H1 (cell line): Measurements from ENCODE around the gene ELOVL4. TPM values are rescaled to one million over a fixed set of nuclear protein-coding genes. Genes with fewer than 3 reads are reported as not detected.

Experiments
- polyA plus RNA-seq, 7 experiments: library from polyadenylated mRNA; depleted of rRNA in 3 of 7; stranded (reverse) in 5 of 7; unstranded in 2 of 7; fragments of >200 nt in 5 of 7; fragments of 200-250 nt in 2 of 7; gene quantifications; 1 replicate in 5 of 7; 2 replicates in 1 of 7; 4 replicates in 1 of 7; pipeline versions ENCODE4 v1.2.1 to v1.2.3, GENCODE V29; 2011 to 2013; ENCODE audit warnings: missing spikeins in 2 of 7, mixed read lengths in 2 of 7
- total RNA-seq: library from RNA; stranded (reverse); fragmentation: NEBNext Ultra II Directional; extraction: Animal tissue kit (Norgen Biotek cat#: 25700); gene quantifications from 2 replicates; pipeline ENCODE4 v1.2.1, GENCODE V29; 2021

The ELOVL4 gene
- total and polyA plus RNA-seq, 2 of the 8 experiments (the other 6 are each of a cell fraction or from before 2014, with no cell fraction given): 2.0 to 15.0 TPM

Other genes with a start within 250 kb of the ELOVL4 start
- gene TTK, start 57.1 kb upstream of the ELOVL4 start, total RNA-seq: 62.2 and 63.2 TPM in 2 replicates
- gene TTK, start 57.1 kb upstream of the ELOVL4 start, polyA plus RNA-seq (2011; rRNA removed): 6.3 and 11.9 TPM in 2 replicates
- 26.2 and 30.8 TPM in 2 replicates for gene BCKDHB, start 159.1 kb upstream of the ELOVL4 start, total RNA-seq
- 11.8 and 22.1 TPM in 2 replicates for gene BCKDHB, start 159.1 kb upstream of the ELOVL4 start, polyA plus RNA-seq (2011; rRNA removed)